Hematopoietic multipotent progenitor cell treated with erythropoietin and hydrocortisone succinate and interleukin-3 and kit ligand, for 6 days (in vitro differentiated cells): ENCODE measurements around the gene PCDHGC3.

Experiments used
- DNase-seq: peaks from one replicate; pipeline ENCODE4 v3.0.0-alpha.2; 2015

The PCDHGC3 gene

DNA sequence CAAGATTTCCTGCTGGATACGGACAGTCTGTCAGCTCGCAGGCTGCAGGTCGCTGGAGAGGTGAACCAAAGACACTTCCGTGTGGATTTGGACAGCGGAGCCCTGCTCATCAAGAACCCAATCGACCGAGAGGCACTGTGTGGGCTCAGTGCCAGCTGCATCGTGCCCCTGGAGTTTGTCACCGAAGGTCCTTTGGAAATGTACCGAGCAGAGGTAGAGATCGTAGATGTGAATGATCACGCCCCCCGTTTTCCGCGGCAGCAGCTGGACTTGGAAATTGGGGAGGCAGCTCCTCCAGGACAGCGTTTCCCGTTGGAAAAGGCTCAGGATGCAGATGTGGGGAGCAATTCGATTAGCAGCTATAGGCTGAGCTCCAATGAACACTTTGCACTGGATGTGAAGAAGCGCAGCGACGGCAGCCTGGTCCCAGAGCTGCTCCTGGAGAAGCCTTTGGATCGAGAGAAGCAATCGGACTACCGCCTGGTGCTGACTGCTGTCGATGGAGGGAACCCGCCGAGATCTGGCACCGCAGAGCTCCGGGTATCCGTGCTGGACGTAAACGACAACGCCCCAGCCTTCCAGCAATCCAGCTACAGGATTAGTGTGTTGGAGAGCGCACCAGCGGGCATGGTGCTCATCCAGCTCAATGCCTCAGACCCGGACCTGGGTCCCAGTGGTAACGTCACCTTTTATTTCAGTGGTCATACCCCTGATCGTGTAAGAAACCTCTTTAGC is 9.7 kb downstream of the PCDHGC3 start:
- no peak for DNase-seq

DNA sequence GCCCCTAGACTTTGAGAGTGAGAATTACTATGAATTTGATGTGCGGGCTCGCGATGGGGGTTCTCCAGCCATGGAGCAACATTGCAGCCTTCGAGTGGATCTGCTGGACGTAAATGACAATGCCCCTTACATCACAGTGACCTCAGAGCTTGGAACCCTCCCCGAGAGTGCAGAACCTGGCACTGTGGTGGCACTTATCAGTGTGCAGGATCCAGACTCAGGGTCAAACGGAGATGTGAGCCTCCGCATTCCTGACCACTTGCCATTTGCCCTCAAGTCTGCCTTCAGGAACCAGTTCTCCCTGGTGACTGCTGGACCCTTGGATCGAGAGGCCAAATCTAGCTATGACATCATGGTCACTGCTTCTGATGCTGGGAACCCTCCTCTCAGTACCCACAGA is 10.3 kb downstream of the PCDHGC3 start:
- no peak for DNase-seq

DNA sequence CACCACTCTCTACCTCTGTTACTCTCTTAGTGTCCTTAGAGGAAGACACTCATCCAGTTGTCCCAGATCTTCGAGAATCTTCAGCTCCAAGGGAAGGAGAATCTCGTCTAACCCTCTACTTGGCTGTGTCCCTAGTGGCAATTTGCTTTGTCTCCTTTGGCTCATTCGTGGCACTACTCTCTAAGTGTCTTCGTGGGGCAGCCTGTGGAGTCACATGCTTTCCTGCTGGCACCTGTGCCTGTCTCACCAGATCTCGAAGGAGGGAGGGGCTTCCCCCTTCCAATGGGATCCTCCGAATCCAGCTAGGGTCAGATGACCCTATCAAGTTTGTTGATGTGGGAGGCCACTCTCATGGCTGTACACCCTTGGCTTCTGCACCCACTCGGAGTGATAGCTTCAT is 11.4 kb downstream of the PCDHGC3 start:
- DNase-seq, result no peak

DNA sequence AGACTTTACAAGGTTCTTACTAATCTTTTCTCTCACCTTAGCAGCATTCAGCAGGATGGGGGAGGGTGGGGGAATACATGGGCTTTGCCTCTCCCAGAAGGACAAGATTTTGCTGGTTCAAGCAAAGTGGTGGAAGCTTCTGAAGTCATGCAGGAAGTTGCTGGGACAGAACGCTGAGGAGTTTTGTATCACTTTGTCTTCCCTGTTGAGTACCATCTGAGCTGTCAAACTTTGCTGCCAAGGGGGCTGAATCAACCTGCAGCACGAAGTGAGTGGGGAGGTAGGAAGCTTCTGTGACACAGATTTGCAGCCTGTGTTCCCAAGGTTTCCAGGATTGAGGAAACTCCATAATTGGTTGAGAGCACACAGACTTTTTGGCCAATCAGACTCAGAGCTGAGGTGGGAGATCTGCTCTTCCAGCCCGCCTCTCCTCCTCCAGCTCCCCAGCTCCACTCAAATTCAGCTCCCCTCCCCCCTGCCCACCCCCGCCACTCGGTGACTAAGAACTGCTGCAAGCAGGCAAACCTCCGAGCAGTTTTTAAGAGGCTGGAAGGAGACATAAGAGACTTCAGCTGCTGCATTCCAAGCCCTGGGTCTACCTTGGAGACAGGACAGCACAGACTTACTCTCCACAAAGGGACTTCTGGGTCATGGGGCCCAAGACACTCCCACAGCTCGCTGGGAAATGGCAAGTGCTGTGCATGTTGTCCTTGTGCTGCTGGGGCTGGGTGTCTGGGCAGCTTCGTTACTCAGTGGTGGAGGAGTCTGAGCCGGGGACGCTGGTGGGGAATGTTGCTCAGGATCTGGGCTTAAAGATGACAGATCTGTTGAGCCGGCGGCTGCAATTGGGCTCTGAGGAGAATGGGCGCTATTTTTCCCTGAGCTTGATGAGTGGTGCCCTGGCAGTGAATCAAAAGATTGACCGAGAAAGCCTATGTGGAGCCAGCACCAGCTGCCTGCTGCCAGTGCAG is 13.1 kb downstream of the PCDHGC3 start, which contains the start of gene PCDHGC5:
TSS of gene PCDHGC5 (plus strand) at position 491 of the 971 bp plus-strand sequence. CDS start at position 651, 160 bp downstream.
- no peak for DNase-seq

DNA sequence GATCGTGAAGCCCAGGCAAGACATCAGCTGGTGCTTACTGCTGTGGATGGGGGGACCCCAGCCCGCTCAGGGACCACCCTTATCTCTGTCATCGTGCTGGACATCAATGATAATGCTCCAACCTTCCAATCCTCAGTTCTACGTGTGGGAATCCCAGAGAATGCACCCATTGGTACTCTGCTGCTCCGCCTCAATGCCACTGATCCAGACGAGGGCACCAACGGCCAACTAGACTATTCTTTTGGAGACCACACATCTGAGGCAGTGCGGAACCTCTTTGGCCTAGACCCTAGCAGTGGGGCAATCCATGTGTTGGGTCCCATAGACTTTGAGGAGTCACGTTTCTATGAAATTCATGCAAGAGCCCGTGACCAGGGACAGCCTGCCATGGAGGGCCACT is 14.1 kb downstream of the PCDHGC3 start:
- DNase-seq, result no peak

- no peak for DNase-seq
These were observed 14.5 kb downstream of the PCDHGC3 start for GRCh38 chr5:141490271-141490670.

DNA sequence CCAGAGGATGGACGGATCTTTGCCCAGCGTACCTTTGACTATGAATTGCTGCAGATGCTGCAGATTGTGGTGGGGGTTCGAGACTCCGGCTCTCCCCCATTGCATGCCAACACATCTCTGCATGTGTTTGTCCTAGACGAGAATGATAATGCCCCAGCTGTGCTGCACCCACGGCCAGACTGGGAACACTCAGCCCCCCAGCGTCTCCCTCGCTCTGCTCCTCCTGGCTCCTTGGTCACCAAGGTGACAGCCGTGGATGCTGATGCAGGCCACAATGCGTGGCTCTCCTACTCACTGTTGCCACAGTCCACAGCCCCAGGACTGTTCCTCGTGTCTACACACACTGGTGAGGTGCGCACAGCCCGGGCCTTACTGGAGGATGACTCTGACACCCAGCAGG is 15.0 kb downstream of the PCDHGC3 start:
- no peak for DNase-seq

GRCh38 chr5:141491323-141492167 is 15.8 kb downstream of the PCDHGC3 start:
- no peak for DNase-seq

- no peak for DNase-seq
These were observed 16.6 kb downstream of the PCDHGC3 start for GRCh38 chr5:141492168-141492885.

- DNase-seq, result no peak
These were observed 18.0 kb downstream of the PCDHGC3 start for GRCh38 chr5:141493500-141494422.

DNA sequence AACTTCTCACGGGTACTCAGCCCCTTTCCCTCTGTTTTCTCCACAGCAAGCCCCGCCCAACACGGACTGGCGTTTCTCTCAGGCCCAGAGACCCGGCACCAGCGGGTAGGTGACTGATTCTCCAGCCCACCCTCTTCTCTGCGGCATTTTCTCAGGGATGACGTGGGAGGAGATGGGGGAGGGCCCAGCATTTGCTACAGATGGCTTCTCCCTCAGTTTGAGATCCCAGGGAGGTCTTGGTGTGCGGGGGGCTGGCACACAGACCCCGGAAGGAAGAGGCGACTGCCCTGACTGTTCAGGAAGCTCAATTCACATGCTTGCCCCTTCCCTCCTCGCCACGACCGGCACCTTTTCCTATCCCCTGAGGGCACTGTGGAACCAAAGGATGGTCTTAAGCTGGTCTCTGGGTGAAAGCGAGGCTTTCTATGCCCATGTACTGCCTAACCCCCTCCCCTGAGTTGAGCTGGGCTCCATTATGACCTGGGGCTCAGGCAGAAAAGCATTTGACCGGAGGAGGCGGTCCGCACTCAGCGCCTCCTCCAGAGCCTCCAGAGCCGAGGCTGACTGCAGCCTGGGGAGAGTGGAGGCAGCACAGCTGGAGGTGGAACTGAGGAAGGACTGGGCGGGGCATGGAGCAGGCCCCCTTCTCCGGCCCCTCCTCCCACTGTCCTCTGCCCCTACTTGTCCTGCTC is 19.1 kb downstream of the PCDHGC3 start:
- no peak for DNase-seq

GRCh38 chr5:141495453-141495811 is 19.7 kb downstream of the PCDHGC3 start:
- no peak for DNase-seq

DNA sequence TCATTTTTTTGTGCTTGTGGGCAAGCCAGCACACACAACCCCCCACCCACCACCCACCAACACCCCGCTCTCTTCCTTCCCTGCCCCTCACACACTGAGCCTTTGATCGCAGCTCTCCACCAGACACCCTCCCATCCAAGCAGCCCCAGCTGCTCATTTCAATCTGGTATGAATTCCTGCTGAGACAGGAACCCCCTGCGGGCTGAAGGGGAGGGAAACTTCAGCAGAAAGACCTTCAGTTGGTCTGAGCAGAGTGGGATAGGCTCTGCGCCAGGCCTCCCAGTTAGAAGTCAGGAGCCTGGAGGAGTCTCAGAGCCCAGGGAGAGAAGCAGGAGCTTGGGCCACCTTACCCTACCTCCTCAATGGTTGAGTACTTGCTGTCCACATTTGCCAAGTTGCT is 20.3 kb downstream of the PCDHGC3 start:
- DNase-seq, result no peak

DNA sequence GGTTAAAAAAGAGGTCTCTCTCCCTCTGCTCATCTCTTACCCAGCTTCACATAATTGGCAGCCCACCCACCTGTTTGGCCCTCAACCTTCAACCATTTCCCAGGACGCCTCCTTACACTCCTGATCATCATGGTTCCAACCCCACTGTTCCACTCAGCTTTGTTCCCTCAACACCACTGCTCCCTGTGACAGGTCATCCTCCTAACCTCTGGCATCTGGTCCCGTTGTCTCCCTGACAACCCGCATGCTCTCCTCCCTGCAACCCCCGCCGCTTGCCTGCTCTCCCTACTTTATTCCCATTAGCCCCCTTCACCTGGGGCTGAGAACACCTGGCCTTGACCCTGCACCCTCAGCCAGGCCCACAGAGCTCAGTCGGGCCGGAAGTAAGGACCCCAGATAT is 26.0 kb downstream of the PCDHGC3 start:
- no peak for DNase-seq

- DNase-seq, result no peak
These were observed 27.9 kb downstream of the PCDHGC3 start for GRCh38 chr5:141503681-141504080.

GRCh38 chr5:141504216-141504615 is 28.4 kb downstream of the PCDHGC3 start:
- DNase-seq, result no peak

- DNase-seq, result no peak
These were observed 30.8 kb downstream of the PCDHGC3 start for GRCh38 chr5:141506381-141507155.

- DNase-seq, result no peak
These were observed 31.8 kb downstream of the PCDHGC3 start for GRCh38 chr5:141507387-141508091.

GRCh38 chr5:141508440-141508797 is 32.7 kb downstream of the PCDHGC3 start:
- DNase-seq, result no peak
